ENCODE data around the gene SERINC5.

GRCh38 chr5:80092486-80093107 is 163.3 kb downstream of the SERINC5 start:
- no peak for TF ChIP-seq EP300 (IDR thresholded peaks at IDR 0.05)
- TF ChIP-seq CTCF (IDR thresholded peaks at IDR 0.05): no peak
- TF ChIP-seq POLR2A (IDR thresholded peaks at IDR 0.05): no peak

All from gastroesophageal sphincter (tissue), 3 donors.